Stimulated activated CD4-positive, alpha-beta T cell treated with anti-CD3 and anti-CD28 coated beads, Interleukin-4, amount 100 ng/mL, for 48 hours (primary cell): ENCODE results near the gene ADGRG1.
A peak's percentile ranks its signal among the peaks of the same experiment; 100 is the strongest.

Experiments used
- DNase-seq, 2 donors: peaks; one replicate each; pipeline ENCODE4 v3.0.0-alpha.2; 2020; ENCODE audit warnings: low read depth in 2 of 2

The ADGRG1 gene

GRCh38 chr16:57606147-57606846 is 22.1 kb upstream of the ADGRG1 start:
- no peak for DNase-seq

GRCh38 chr16:57606847-57607501 is 21.5 kb upstream of the ADGRG1 start:
- DNase-seq, result no peak

- DNase-seq, result no peak
Observed at GRCh38 chr16:57607676-57608461, 20.6 kb upstream of the ADGRG1 start.

- no peak for DNase-seq
Observed at GRCh38 chr16:57608462-57609113, 19.8 kb upstream of the ADGRG1 start.

GRCh38 chr16:57609541-57610401 is 18.7 kb upstream of the ADGRG1 start:
- DNase-seq, result peak; percentile 64 to 77

GRCh38 chr16:57610611-57611010 is 17.8 kb upstream of the ADGRG1 start:
- no peak for DNase-seq

GRCh38 chr16:57611181-57611580 is 17.2 kb upstream of the ADGRG1 start:
- DNase-seq, result no peak

- DNase-seq, result no peak
Observed at GRCh38 chr16:57611706-57612105, 16.7 kb upstream of the ADGRG1 start.

GRCh38 chr16:57612494-57612893 is 15.9 kb upstream of the ADGRG1 start:
- no peak for DNase-seq

- DNase-seq, result no peak
Observed at GRCh38 chr16:57613514-57613913, 14.9 kb upstream of the ADGRG1 start.

- DNase-seq, result peak in 1 of 2 donors; percentile 31
Observed at GRCh38 chr16:57614536-57614935, 13.9 kb upstream of the ADGRG1 start.

- no peak for DNase-seq
Observed at GRCh38 chr16:57614944-57615343, 13.5 kb upstream of the ADGRG1 start.

GRCh38 chr16:57615813-57616212 is 12.6 kb upstream of the ADGRG1 start:
- no peak for DNase-seq

- DNase-seq, result no peak
Observed at GRCh38 chr16:57616241-57616640, 12.2 kb upstream of the ADGRG1 start.

- no peak for DNase-seq
Observed at GRCh38 chr16:57616876-57617275, 11.6 kb upstream of the ADGRG1 start.

GRCh38 chr16:57617604-57618111 is 10.8 kb upstream of the ADGRG1 start:
- DNase-seq, result no peak

GRCh38 chr16:57618296-57619132 is 9.9 kb upstream of the ADGRG1 start:
- no peak for DNase-seq

- DNase-seq, result no peak
Observed at GRCh38 chr16:57619133-57619605, 9.3 kb upstream of the ADGRG1 start.

GRCh38 chr16:57619606-57620334 is 8.7 kb upstream of the ADGRG1 start:
- DNase-seq, result no peak
